Spleen (tissue), 11 donors: ENCODE data around the gene YWHAH. TPM values are rescaled to one million over a fixed set of nuclear protein-coding genes. Genes with fewer than 3 reads are reported as not detected.

ENCODE experiments used
- DNase-seq: peaks from one replicate; pipeline ENCODE4 v3.0.0-alpha.2; 2020
- H3K27ac ChIP-seq, 8 donors: fragments of 200-600 bp; sonication (generic) in 7 of 8; 1 replicate in 4 of 8; 2 replicates in 4 of 8; pipeline versions ENCODE4 v1.5.0 to v1.8.0; 2016 to 2021; ENCODE audit warnings: inconsistent platforms in 4 of 8, mild to moderate bottlenecking in 4 of 8, moderate library complexity in 1 of 8
- H3K27me3 ChIP-seq, 7 donors: fragments of 200-600 bp; sonication (generic) in 6 of 7; replicated peaks in 1 of 7; 1 replicate in 4 of 7; 2 replicates in 3 of 7; pipeline versions ENCODE4 v1.5.0 to v1.8.0; 2016 to 2021; ENCODE audit warnings: inconsistent platforms in 3 of 7, mild to moderate bottlenecking in 1 of 7
- H3K36me3 ChIP-seq, 6 donors: fragments of 200-600 bp; sonication (generic) in 5 of 6; 1 replicate in 4 of 6; 2 replicates in 2 of 6; pipeline versions ENCODE4 v1.5.0 to v1.8.0; 2016 to 2021; ENCODE audit warnings: inconsistent platforms in 2 of 6
- H3K4me1 ChIP-seq, 6 donors: fragments of 200-600 bp; sonication (generic) in 5 of 6; 1 replicate in 3 of 6; 2 replicates in 3 of 6; pipeline versions ENCODE4 v1.5.0 to v1.8.0; 2016 to 2021; ENCODE audit warnings: inconsistent platforms in 3 of 6
- H3K4me3 ChIP-seq, 8 donors: fragments of 200-600 bp; sonication (generic) in 7 of 8; 1 replicate in 4 of 8; 2 replicates in 4 of 8; pipeline versions ENCODE4 v1.5.0 to v1.8.0; 2016 to 2021; ENCODE audit warnings: inconsistent platforms in 4 of 8, mild to moderate bottlenecking in 4 of 8, moderate library complexity in 2 of 8
- H3K9me3 ChIP-seq, 8 donors: fragments of 200-600 bp; sonication (generic) in 7 of 8; 1 replicate in 4 of 8; 2 replicates in 4 of 8; pipeline versions ENCODE4 v1.5.0 to v1.8.0; 2016 to 2021; ENCODE audit warnings: inconsistent platforms in 4 of 8
- POLR2A ChIP-seq, 3 donors: fragments of 450-650 bp; IDR thresholded peaks; one replicate each; pipeline ENCODE4 v1.5.1; 2017; ENCODE audit warnings: antibody characterized with exemption in 3 of 3, mild to moderate bottlenecking in 1 of 3
- POLR2AphosphoS5 ChIP-seq, 3 donors: sonication (generic); formaldehyde crosslinking; IDR thresholded peaks; one replicate each; pipeline ENCODE4 v1.5.1; 2017; ENCODE audit warnings: antibody characterized with exemption in 3 of 3
- WGBS, 5 donors: extraction: QIAGEN DNeasy Blood & Tissue Kit in 3 of 5; methylation state at CpG; one replicate each; pipeline versions ENCODE4 v1.1.5 to v1.1.7; 2013 to 2018; 5-methylcytosine and 5-hydroxymethylcytosine counted together
- intact Hi-C: fragments of 100-400 bp; cut with DNase I; formaldehyde crosslinking; loops from one replicate; pipeline ENCODE4 v1.15.0; 2023; ENCODE audit warnings: low total_unique reads
- polyA plus RNA-seq, 3 donors: library from polyadenylated mRNA; stranded (reverse); fragments of 200-250 nt; gene quantifications; one replicate each; pipeline ENCODE4 v1.2.1, GENCODE V29; 2013
- total RNA-seq, 7 donors: library from RNA; depleted of rRNA in 3 of 7; stranded (reverse); fragments of >200 nt in 3 of 7; fragmentation: NEBNext Ultra II Directional in 4 of 7; extraction: Animal tissue kit (Norgen Biotek cat#: 25700) in 4 of 7; gene quantifications; one replicate each; pipeline versions ENCODE4 v1.1.0 to v1.2.1, GENCODE V29; 2016 to 2021
- TF ChIP-seq, protein P1 (sequence below), 11 experiments: fragments of 200-600 bp in 7 of 11; fragments of 450-650 bp in 4 of 11; sonication (generic) in 4 of 11; IDR thresholded peaks in 8 of 11; conservative IDR thresholded peaks in 3 of 11; 1 replicate in 7 of 11; 2 replicates in 4 of 11; pipeline versions ENCODE4 v1.4.0 to v1.8.0; 2016 to 2021; ENCODE audit warnings: antibody characterized with exemption in 11 of 11, inconsistent platforms in 4 of 11, mild to moderate bottlenecking in 1 of 11
- donor health status: healthy with polysubstance abuse.
- donor health status: DM: no; HTN: no; CAD: no; lungs with moderate emphysema.
- donor health status: DM: no; HTN: no; CAD: no.
- donor health status: Bipolar disorder and iron deficiency.
- donor health status: healthy.
- donor health status: DM: no; HTN: no; CAD: no.
- donor health status: DM: yes; HTN: yes; CAD: no.

The YWHAH gene
- total and polyA plus RNA-seq, 10 donors = 34.2 to 130 (median 83.6) TPM

DNA sequence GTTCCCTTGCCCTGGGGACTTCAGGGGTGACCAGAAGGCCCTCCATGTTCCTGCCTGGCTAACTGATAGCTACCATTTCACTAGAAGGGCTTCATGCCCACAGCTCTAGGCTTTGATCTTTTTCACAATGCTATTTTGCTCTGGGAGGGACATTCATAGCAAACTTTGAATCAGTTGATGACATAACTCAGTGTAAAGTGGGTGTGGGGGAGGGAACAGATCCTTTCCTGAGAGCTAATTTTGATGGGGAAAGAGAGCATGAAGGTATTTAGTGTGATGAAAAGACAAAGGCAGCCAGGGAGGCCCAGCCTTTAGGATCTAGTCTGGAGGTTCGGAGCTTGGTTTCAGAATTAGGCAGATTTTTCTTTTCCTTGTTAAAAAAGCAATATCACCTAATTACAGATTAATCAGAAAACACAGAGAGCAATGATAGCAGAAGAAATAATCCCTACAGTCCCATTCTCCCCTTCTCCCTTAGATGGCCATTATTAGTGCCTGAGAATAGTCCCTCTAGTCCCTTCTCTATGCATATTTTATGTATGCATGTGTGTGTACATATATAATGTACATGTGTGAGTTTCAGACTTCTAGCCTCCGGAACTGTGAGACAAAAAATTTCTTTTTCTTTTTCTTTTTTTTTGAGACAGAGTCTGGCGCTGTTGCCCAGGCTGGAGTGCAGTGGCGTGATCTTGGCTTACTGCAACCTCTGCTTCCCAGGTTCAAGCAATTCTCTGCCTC is 46.9 kb downstream of the YWHAH start:
- no peaks in the 10 kb centered on the region for H3K36me3 ChIP-seq

GRCh38 chr22:31995046-31995445 is 50.7 kb downstream of the YWHAH start:
- TF ChIP-seq, protein P1, sequence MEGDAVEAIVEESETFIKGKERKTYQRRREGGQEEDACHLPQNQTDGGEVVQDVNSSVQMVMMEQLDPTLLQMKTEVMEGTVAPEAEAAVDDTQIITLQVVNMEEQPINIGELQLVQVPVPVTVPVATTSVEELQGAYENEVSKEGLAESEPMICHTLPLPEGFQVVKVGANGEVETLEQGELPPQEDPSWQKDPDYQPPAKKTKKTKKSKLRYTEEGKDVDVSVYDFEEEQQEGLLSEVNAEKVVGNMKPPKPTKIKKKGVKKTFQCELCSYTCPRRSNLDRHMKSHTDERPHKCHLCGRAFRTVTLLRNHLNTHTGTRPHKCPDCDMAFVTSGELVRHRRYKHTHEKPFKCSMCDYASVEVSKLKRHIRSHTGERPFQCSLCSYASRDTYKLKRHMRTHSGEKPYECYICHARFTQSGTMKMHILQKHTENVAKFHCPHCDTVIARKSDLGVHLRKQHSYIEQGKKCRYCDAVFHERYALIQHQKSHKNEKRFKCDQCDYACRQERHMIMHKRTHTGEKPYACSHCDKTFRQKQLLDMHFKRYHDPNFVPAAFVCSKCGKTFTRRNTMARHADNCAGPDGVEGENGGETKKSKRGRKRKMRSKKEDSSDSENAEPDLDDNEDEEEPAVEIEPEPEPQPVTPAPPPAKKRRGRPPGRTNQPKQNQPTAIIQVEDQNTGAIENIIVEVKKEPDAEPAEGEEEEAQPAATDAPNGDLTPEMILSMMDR (IDR thresholded peaks at IDR 0.05 in 8 of 11, conservative IDR thresholded peaks at IDR 0.05 in 3 of 11) = no peak
- TF ChIP-seq POLR2AphosphoS5 (IDR thresholded peaks at IDR 0.05) (no peak), POLR2A (IDR thresholded peaks at IDR 0.05) (no peak)
- no peaks in the 10 kb centered on the region for H3K4me1 ChIP-seq
- DNase-seq = no peak
- intact Hi-C loops = no loop called here
- no peak overlapping the region for H3K27ac ChIP-seq
- no peak overlapping the region for H3K4me3 ChIP-seq
- 65 to 89% (median 82%) methylated on average over 3 of the region's 3 CpGs for WGBS, 5 donors
- H3K9me3 ChIP-seq = no peaks in the 10 kb centered on the region
- H3K27me3 ChIP-seq = peaks cover 0 to 30% (median 0%) of the 10 kb centered on the region in 7 donors
- no peaks in the 10 kb centered on the region for H3K36me3 ChIP-seq

More for the DNA sequence above, 46.9 kb downstream of the YWHAH start:
- intact Hi-C loops = no loop called here
- no peaks in the 10 kb centered on the region for H3K4me1 ChIP-seq
- H3K27me3 ChIP-seq = peaks cover 0 to 36% (median 0%) of the 10 kb centered on the region in 7 donors
- DNase-seq = no peak
- H3K4me3 ChIP-seq = no peak overlapping the region
- WGBS, 5 donors = 80 to 90% (median 88%) methylated on average over 4 of the region's 4 CpGs
- H3K9me3 ChIP-seq = no peaks in the 10 kb centered on the region
- no peak for TF ChIP-seq POLR2A (IDR thresholded peaks at IDR 0.05)
- TF ChIP-seq, protein P1 (IDR thresholded peaks at IDR 0.05 in 8 of 11, conservative IDR thresholded peaks at IDR 0.05 in 3 of 11) = no peak
- TF ChIP-seq POLR2AphosphoS5 (IDR thresholded peaks at IDR 0.05) = no peak
- H3K27ac ChIP-seq = no peak overlapping the region

DNA sequence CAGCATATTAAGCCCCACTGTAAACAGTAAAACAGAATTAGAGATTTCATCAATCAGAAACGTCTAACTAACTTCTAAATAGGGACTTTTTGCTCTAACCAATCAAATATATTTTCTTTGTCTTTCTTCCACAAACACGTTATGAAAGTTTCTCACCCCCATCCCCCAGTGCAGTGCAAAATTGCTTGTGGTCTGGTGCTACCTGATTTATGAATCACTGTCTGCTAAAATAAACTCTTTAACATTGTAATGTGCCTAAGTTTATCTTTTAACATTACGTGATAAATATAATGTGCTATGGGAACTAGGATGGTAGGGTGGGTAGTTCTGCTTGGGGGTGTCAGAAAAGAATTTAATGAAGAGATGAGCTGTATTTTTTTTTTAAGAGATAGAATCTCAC is 51.5 kb downstream of the YWHAH start:
- H3K4me3 ChIP-seq = no peak overlapping the region
- WGBS, 5 donors = 41 to 62% (median 56%) methylated on average over 3 of the region's 3 CpGs
- TF ChIP-seq POLR2AphosphoS5 (IDR thresholded peaks at IDR 0.05) (no peak), POLR2A (IDR thresholded peaks at IDR 0.05) (no peak)
- TF ChIP-seq, protein P1 (IDR thresholded peaks at IDR 0.05 in 8 of 11, conservative IDR thresholded peaks at IDR 0.05 in 3 of 11) = no peak
- H3K27me3 ChIP-seq = peaks cover 0 to 22% (median 0%) of the 10 kb centered on the region in 7 donors
- intact Hi-C loops = no loop called here
- no peaks in the 10 kb centered on the region for H3K9me3 ChIP-seq
- H3K27ac ChIP-seq = no peak overlapping the region
- DNase-seq = no peak
- no peaks in the 10 kb centered on the region for H3K4me1 ChIP-seq
- no peaks in the 10 kb centered on the region for H3K36me3 ChIP-seq

DNA sequence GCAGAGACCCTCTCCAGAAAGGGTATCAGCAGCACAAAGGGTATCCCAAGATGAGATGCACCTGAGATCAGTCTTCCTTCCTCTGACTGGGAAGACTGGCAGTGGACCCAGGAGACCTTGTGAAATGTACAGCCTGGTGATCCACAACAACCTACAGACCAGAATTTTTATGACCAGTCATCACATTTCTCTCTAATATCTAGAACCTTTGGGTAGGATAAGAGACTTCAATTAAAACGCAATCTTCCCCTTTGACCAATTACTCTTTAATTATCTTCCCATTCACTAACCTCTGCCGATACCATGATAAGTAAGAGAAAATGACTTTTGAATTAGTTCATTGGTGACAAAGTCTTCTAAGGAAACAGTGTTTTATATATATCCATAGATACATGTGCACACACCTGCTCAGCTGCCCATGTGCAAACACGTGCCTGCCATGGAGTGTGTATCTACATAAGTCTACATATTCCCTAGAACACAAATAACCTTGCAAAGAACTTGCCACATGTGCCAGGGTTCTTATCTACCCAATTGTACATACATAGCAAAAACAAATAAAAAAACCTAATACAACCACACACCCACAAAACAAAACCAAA is 54.5 kb downstream of the YWHAH start:
- Histone ChIP-seq H3K9me3 (no peaks in the 10 kb centered on the region), H3K27me3 (peaks cover 0 to 20% (median 0%) of the 10 kb centered on the region in 7 donors), H3K4me3 (no peak overlapping the region), H3K36me3 (no peaks in the 10 kb centered on the region), H3K4me1 (no peaks in the 10 kb centered on the region), H3K27ac (no peak overlapping the region)
- 82 to 90% (median 86%) methylated on average over 3 of the region's 3 CpGs for WGBS, 5 donors
- DNase-seq = no peak
- intact Hi-C loops = no loop called here
- TF ChIP-seq, protein P1 (IDR thresholded peaks at IDR 0.05 in 8 of 11, conservative IDR thresholded peaks at IDR 0.05 in 3 of 11) = no peak
- TF ChIP-seq POLR2AphosphoS5 (IDR thresholded peaks at IDR 0.05) = no peak
- TF ChIP-seq POLR2A (IDR thresholded peaks at IDR 0.05) = no peak
